Measurements from ENCODE around the gene RPS2.

Gene RPS2

DNA sequence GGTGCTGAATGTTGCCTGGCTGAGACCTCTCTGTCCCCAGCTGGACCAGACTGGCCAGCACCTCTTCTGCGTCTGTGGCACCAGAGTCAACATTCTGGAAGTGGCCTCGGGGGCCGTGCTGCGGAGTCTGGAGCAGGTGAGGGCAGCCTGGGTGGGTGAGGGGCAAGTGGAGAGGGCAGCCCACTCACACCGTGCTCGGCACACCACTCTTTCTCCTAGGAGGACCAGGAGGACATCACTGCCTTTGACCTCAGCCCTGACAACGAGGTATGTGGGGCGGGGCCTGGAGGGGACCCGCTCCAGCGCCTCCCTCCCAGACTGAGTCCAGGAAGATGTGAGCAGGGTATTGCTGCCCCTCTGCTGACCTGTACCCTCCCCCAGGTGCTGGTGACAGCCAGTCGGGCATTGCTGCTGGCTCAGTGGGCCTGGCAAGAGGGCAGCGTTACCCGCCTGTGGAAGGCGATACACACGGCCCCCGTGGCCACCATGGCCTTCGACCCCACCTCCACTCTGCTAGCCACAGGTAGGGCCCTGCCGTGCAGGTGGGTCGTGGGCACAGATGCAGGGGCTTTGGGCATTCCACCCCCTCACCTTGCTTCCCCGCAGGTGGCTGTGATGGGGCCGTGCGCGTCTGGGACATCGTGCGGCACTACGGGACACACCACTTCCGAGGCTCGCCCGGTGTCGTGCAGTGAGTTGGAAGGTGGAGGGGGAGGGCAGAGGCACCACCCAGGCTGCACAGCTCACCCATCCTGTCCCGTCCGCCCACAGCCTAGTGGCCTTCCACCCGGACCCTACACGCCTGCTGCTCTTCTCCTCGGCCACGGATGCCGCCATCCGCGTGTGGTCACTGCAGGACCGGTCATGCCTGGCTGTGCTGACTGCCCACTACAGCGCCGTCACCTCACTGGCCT, 9.8 kb upstream of the RPS2 start (continued):
- TF ChIP-seq ZNF133 (tag by site-specific recombination; IDR thresholded peaks at IDR 0.05) (no peak), ZNF48 (tag by site-specific recombination; IDR thresholded peaks at IDR 0.05) (no peak), ZNF311 (tag by site-specific recombination; IDR thresholded peaks at IDR 0.05; ENCODE audit: borderline replicate concordance) (no peak), EGR2 (tag by site-specific recombination; IDR thresholded peaks at IDR 0.05; ENCODE audit: low read depth) (no peak), ZNF561 (tag by site-specific recombination; IDR thresholded peaks at IDR 0.05; ENCODE audit: borderline replicate concordance) (no peak), ZNF621 (tag by site-specific recombination; IDR thresholded peaks at IDR 0.05) (no peak), ZNF510 (tag by site-specific recombination; IDR thresholded peaks at IDR 0.05; ENCODE audit: insufficient replicate concordance) (no peak), ZBTB48 (tag by site-specific recombination; IDR thresholded peaks at IDR 0.05) (no peak)
- TF ChIP-seq, protein P1, sequence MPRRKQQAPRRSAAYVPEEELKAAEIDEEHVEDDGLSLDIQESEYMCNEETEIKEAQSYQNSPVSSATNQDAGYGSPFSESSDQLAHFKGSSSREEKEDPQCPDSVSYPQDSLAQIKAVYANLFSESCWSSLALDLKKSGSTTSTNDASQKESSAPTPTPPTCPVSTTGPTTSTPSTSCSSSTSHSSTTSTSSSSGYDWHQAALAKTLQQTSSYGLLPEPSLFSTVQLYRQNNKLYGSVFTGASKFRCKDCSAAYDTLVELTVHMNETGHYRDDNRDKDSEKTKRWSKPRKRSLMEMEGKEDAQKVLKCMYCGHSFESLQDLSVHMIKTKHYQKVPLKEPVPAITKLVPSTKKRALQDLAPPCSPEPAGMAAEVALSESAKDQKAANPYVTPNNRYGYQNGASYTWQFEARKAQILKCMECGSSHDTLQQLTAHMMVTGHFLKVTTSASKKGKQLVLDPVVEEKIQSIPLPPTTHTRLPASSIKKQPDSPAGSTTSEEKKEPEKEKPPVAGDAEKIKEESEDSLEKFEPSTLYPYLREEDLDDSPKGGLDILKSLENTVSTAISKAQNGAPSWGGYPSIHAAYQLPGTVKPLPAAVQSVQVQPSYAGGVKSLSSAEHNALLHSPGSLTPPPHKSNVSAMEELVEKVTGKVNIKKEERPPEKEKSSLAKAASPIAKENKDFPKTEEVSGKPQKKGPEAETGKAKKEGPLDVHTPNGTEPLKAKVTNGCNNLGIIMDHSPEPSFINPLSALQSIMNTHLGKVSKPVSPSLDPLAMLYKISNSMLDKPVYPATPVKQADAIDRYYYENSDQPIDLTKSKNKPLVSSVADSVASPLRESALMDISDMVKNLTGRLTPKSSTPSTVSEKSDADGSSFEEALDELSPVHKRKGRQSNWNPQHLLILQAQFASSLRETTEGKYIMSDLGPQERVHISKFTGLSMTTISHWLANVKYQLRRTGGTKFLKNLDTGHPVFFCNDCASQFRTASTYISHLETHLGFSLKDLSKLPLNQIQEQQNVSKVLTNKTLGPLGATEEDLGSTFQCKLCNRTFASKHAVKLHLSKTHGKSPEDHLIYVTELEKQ (tag by site-specific recombination; IDR thresholded peaks at IDR 0.05; ENCODE audit: borderline replicate concordance): no peak

DNA sequence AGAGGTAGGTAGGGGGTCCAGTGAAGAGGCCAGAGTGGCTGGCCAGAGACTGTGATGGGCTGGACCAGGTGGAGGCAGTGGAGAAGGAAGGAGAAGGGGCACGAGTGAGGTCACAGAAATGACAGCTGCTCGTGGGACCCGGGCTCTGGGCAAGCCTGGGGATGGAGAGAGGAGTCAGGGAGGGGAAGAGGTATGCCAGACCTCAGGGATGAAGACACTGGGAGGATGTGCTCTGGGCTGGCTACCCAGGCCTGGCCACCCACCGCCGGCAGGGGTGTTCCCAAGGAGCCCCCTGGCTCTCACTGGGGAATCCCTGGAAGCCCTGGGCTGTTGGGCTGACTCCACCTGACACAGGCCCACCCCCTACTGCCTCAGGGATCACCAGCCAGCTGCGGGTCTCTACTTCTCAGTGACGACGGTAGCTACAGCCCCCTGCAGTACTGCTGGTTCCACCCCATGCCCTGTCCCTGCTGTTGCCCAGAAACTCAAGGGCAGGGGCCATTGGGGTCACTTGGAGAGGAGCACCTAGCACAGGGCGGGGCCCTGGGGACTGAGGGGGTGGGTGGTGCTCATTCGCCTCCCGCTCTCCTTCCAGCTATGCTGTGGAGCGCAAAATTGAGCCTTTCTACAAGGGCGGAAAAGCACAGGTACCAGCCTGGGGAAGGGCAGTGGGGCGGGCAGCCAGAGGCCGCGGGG, 9.0 kb upstream of the RPS2 start:
- H3K36me3 ChIP-seq (ENCODE audit: control insufficient read depth in 2 of 2, insufficient read depth in 1 of 2, low read length in 2 of 2): peaks cover 0 to 47% of the 10 kb centered on the region in 2 experiments; a peak in 1 of 3 replicates
- no peaks in the 10 kb centered on the region for H3K9me3 ChIP-seq (ENCODE audit: control insufficient read depth, insufficient read depth, low read depth, low read length)
- no peak overlapping the region for H3K27ac ChIP-seq (ENCODE audit: extremely low read depth, low read depth, low read length)
- ChIA-PET POLR2A (interaction anchor here (1.0 to 10.1 kb wide), 2 partner anchors 8 to 12 kb away, joined by 3 to 76 read pairs; partner anchors contain the start of gene RPS2), CTCF (interaction anchor here (0.6 kb wide), 1 partner anchor 95 kb away, joined by 3 read pairs; no protein-coding TSS in a partner anchor)
- no peak overlapping the region for H3K4me3 ChIP-seq (ENCODE audit: low read depth, low read length)
- no peaks in the 10 kb centered on the region for H3K4me1 ChIP-seq (ENCODE audit: control insufficient read depth, insufficient read depth, low read length)
- TF ChIP-seq ZNF184 (tag by site-specific recombination; IDR thresholded peaks at IDR 0.05) (no peak), ZBTB17 (tag by site-specific recombination; IDR thresholded peaks at IDR 0.05) (peak; percentile 20; the same call in 1 of the 2 replicates)

DNA sequence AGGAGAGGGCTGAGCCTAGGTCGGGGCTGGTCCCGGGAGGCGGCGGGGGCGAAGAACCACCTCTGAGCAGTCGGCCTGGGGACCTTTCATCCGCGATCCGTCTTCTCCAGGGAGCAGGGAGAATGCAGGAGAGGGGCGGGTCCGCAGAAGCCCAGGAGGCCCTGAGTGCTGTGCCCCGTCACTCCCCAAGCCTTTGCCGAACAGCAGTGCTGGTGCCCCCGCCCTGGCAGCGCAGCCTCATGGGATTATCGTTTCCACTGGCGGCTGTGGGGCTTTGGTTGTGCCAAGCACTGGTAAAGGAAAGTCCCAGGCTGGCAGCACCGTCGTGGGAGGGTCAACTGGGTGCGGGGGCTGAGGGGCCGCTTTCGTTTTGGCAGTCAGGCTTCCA, 7.9 kb upstream of the RPS2 start:
- H3K27ac ChIP-seq (ENCODE audit: extremely low read depth, low read depth, low read length): peak overlapping the region; percentile 88; the same call in 1 of the 2 replicates
- H3K4me3 ChIP-seq (ENCODE audit: low read depth, low read length): peak overlapping the region; percentile 97
- no peaks in the 10 kb centered on the region for H3K9me3 ChIP-seq (ENCODE audit: control insufficient read depth, insufficient read depth, low read depth, low read length)
- ChIA-PET POLR2A (interaction anchor here (1.2 to 1.8 kb wide), 5 partner anchors 9 to 190 kb away, joined by 3 to 17 read pairs (median 9); partner anchors contain the start of genes GFER, NUBP2 and SPSB3), CTCF (interaction anchor here (1.2 kb wide), 1 partner anchor 12 kb away, joined by 4 read pairs; no protein-coding TSS in a partner anchor)
- no peaks in the 10 kb centered on the region for H3K4me1 ChIP-seq (ENCODE audit: control insufficient read depth, insufficient read depth, low read length)
- H3K36me3 ChIP-seq (ENCODE audit: control insufficient read depth in 2 of 2, insufficient read depth in 1 of 2, low read length in 2 of 2): peaks cover 0 to 35% of the 10 kb centered on the region in 2 experiments; a peak in 1 of 3 replicates
- TF ChIP-seq, protein P2, sequence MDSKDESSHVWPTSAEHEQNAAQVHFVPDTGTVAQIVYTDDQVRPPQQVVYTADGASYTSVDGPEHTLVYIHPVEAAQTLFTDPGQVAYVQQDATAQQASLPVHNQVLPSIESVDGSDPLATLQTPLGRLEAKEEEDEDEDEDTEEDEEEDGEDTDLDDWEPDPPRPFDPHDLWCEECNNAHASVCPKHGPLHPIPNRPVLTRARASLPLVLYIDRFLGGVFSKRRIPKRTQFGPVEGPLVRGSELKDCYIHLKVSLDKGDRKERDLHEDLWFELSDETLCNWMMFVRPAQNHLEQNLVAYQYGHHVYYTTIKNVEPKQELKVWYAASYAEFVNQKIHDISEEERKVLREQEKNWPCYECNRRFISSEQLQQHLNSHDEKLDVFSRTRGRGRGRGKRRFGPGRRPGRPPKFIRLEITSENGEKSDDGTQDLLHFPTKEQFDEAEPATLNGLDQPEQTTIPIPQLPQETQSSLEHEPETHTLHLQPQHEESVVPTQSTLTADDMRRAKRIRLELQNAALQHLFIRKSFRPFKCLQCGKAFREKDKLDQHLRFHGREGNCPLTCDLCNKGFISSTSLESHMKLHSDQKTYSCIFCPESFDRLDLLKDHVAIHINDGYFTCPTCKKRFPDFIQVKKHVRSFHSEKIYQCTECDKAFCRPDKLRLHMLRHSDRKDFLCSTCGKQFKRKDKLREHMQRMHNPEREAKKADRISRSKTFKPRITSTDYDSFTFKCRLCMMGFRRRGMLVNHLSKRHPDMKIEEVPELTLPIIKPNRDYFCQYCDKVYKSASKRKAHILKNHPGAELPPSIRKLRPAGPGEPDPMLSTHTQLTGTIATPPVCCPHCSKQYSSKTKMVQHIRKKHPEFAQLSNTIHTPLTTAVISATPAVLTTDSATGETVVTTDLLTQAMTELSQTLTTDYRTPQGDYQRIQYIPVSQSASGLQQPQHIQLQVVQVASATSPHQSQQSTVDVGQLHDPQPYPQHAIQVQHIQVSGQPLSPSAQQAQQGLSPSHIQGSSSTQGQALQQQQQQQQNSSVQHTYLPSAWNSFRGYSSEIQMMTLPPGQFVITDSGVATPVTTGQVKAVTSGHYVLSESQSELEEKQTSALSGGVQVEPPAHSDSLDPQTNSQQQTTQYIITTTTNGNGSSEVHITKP (tag by site-specific recombination; IDR thresholded peaks at IDR 0.05): no peak
- no peak for TF ChIP-seq ZNF311 (tag by site-specific recombination; IDR thresholded peaks at IDR 0.05; ENCODE audit: borderline replicate concordance)
- no peak for TF ChIP-seq BCL11B (tag by site-specific recombination; IDR thresholded peaks at IDR 0.05; ENCODE audit: low read depth)
- TF ChIP-seq ZNF404 (tag by site-specific recombination; IDR thresholded peaks at IDR 0.05): no peak
- TF ChIP-seq ZNF677 (tag by site-specific recombination; IDR thresholded peaks at IDR 0.05): no peak
- TF ChIP-seq, protein P3, sequence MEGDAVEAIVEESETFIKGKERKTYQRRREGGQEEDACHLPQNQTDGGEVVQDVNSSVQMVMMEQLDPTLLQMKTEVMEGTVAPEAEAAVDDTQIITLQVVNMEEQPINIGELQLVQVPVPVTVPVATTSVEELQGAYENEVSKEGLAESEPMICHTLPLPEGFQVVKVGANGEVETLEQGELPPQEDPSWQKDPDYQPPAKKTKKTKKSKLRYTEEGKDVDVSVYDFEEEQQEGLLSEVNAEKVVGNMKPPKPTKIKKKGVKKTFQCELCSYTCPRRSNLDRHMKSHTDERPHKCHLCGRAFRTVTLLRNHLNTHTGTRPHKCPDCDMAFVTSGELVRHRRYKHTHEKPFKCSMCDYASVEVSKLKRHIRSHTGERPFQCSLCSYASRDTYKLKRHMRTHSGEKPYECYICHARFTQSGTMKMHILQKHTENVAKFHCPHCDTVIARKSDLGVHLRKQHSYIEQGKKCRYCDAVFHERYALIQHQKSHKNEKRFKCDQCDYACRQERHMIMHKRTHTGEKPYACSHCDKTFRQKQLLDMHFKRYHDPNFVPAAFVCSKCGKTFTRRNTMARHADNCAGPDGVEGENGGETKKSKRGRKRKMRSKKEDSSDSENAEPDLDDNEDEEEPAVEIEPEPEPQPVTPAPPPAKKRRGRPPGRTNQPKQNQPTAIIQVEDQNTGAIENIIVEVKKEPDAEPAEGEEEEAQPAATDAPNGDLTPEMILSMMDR (tag by site-specific recombination; IDR thresholded peaks at IDR 0.05): no peak
- TF ChIP-seq KLF9 (tag by site-specific recombination; IDR thresholded peaks at IDR 0.05; ENCODE audit: low read depth): no peak
- TF ChIP-seq, protein P4, sequence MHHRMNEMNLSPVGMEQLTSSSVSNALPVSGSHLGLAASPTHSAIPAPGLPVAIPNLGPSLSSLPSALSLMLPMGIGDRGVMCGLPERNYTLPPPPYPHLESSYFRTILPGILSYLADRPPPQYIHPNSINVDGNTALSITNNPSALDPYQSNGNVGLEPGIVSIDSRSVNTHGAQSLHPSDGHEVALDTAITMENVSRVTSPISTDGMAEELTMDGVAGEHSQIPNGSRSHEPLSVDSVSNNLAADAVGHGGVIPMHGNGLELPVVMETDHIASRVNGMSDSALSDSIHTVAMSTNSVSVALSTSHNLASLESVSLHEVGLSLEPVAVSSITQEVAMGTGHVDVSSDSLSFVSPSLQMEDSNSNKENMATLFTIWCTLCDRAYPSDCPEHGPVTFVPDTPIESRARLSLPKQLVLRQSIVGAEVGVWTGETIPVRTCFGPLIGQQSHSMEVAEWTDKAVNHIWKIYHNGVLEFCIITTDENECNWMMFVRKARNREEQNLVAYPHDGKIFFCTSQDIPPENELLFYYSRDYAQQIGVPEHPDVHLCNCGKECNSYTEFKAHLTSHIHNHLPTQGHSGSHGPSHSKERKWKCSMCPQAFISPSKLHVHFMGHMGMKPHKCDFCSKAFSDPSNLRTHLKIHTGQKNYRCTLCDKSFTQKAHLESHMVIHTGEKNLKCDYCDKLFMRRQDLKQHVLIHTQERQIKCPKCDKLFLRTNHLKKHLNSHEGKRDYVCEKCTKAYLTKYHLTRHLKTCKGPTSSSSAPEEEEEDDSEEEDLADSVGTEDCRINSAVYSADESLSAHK (tag by site-specific recombination; IDR thresholded peaks at IDR 0.05): no peak
